ENCODE data around the gene ABCB1.
"Not testable (repeated sequence)": the region's sequence is repeated elsewhere in the genome, so short reads cannot be mapped to it uniquely, and the experiment has no call there.

DNA sequence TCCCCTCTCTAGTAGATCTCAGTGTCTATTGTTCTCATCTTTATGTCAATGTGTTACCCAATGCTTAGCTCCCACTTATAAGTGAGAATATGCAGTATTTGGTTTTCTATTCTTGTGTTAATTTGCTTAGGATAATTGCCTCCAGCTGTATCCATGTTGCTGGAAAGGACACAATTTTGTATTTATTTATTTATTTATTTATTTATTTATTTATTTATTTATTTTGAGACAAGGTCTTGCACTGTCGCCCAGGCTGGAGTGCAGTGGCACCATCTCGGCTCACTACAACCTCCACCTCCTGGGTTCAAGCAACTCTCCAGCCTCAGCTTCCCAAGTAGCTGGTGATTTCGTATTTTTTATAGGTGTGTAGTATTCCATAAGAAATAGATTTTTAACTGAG, 140.2 kb downstream of the ABCB1 start:
- not testable (repeated sequence) for TF ChIP-seq POLR2AphosphoS2 (IDR thresholded peaks at IDR 0.05; ENCODE audit: low read depth, low read length); NR2F2 (IDR thresholded peaks at IDR 0.05; ENCODE audit: borderline replicate concordance, low read depth); KDM1A (CRISPR knock-in tag; IDR thresholded peaks at IDR 0.05); ZNF3 (CRISPR knock-in tag; IDR thresholded peaks at IDR 0.05); RNF2 (conservative IDR thresholded peaks at IDR 0.05; ENCODE audit: low read depth); ZNF839 (CRISPR knock-in tag; IDR thresholded peaks at IDR 0.05; ENCODE audit: borderline replicate concordance); POLR2A (IDR thresholded peaks at IDR 0.05; ENCODE audit: insufficient read depth in 1 of 2, low read depth in 2 of 2, low read length in 2 of 2); FOXA1 (IDR thresholded peaks at IDR 0.05); FOXA1 (CRISPR knock-in tag; IDR thresholded peaks at IDR 0.05); FOXK2 (IDR thresholded peaks at IDR 0.05)
- TF ChIP-seq, protein P1, sequence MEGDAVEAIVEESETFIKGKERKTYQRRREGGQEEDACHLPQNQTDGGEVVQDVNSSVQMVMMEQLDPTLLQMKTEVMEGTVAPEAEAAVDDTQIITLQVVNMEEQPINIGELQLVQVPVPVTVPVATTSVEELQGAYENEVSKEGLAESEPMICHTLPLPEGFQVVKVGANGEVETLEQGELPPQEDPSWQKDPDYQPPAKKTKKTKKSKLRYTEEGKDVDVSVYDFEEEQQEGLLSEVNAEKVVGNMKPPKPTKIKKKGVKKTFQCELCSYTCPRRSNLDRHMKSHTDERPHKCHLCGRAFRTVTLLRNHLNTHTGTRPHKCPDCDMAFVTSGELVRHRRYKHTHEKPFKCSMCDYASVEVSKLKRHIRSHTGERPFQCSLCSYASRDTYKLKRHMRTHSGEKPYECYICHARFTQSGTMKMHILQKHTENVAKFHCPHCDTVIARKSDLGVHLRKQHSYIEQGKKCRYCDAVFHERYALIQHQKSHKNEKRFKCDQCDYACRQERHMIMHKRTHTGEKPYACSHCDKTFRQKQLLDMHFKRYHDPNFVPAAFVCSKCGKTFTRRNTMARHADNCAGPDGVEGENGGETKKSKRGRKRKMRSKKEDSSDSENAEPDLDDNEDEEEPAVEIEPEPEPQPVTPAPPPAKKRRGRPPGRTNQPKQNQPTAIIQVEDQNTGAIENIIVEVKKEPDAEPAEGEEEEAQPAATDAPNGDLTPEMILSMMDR (CRISPR knock-in tag; IDR thresholded peaks at IDR 0.05) = not testable (repeated sequence)
- TF ChIP-seq, protein P2, sequence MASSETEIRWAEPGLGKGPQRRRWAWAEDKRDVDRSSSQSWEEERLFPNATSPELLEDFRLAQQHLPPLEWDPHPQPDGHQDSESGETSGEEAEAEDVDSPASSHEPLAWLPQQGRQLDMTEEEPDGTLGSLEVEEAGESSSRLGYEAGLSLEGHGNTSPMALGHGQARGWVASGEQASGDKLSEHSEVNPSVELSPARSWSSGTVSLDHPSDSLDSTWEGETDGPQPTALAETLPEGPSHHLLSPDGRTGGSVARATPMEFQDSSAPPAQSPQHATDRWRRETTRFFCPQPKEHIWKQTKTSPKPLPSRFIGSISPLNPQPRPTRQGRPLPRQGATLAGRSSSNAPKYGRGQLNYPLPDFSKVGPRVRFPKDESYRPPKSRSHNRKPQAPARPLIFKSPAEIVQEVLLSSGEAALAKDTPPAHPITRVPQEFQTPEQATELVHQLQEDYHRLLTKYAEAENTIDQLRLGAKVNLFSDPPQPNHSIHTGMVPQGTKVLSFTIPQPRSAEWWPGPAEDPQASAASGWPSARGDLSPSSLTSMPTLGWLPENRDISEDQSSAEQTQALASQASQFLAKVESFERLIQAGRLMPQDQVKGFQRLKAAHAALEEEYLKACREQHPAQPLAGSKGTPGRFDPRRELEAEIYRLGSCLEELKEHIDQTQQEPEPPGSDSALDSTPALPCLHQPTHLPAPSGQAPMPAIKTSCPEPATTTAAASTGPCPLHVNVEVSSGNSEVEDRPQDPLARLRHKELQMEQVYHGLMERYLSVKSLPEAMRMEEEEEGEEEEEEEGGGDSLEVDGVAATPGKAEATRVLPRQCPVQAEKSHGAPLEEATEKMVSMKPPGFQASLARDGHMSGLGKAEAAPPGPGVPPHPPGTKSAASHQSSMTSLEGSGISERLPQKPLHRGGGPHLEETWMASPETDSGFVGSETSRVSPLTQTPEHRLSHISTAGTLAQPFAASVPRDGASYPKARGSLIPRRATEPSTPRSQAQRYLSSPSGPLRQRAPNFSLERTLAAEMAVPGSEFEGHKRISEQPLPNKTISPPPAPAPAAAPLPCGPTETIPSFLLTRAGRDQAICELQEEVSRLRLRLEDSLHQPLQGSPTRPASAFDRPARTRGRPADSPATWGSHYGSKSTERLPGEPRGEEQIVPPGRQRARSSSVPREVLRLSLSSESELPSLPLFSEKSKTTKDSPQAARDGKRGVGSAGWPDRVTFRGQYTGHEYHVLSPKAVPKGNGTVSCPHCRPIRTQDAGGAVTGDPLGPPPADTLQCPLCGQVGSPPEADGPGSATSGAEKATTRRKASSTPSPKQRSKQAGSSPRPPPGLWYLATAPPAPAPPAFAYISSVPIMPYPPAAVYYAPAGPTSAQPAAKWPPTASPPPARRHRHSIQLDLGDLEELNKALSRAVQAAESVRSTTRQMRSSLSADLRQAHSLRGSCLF (CRISPR knock-in tag; IDR thresholded peaks at IDR 0.05; ENCODE audit: borderline replicate concordance) = not testable (repeated sequence)
- TF ChIP-seq, protein P3, sequence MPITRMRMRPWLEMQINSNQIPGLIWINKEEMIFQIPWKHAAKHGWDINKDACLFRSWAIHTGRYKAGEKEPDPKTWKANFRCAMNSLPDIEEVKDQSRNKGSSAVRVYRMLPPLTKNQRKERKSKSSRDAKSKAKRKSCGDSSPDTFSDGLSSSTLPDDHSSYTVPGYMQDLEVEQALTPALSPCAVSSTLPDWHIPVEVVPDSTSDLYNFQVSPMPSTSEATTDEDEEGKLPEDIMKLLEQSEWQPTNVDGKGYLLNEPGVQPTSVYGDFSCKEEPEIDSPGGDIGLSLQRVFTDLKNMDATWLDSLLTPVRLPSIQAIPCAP (CRISPR knock-in tag; IDR thresholded peaks at IDR 0.05; ENCODE audit: low read depth) = not testable (repeated sequence)
